Activated T-cell treated with anti-CD3 and anti-CD28 coated beads for 4 hours (primary cell): Measurements from ENCODE around the gene CCDC6.
"Not testable (repeated sequence)": the region's sequence is repeated elsewhere in the genome, so short reads cannot be mapped to it uniquely, and the experiment has no call there.

Experiments used
- DNase-seq: peaks from one replicate; pipeline ENCODE4 v3.0.0-alpha.2; 2020

CCDC6 gene

GRCh38 chr10:59879363-59879913 lies 26.9 kb downstream of the CCDC6 start:
- DNase-seq, result no peak

- no peak for DNase-seq
These were observed 27.4 kb downstream of the CCDC6 start for GRCh38 chr10:59878915-59879314.

DNA sequence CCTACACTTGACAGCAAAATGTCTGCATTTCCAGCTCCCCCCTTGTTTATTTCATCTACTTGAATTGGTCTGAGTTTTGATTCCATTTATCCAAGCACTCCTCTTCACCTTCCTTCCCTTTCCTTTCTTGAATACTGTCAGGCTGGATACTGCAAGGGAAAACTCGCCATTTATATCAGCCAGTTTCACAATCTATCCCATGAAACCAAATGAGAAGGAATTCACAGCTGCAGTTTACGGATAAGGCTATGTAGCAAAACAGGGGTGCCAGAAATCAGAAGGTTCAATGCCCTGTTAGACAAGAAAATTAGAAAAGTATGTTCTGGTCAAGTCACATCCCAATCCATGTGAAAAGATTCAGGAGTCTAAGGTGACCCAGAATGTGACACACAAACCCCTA lies 28.1 kb downstream of the CCDC6 start:
- DNase-seq, result no peak

- DNase-seq, result no peak
These were observed 29.1 kb downstream of the CCDC6 start for GRCh38 chr10:59877191-59877671.

- no peak for DNase-seq
These were observed 29.7 kb downstream of the CCDC6 start for GRCh38 chr10:59876695-59877094.

DNA sequence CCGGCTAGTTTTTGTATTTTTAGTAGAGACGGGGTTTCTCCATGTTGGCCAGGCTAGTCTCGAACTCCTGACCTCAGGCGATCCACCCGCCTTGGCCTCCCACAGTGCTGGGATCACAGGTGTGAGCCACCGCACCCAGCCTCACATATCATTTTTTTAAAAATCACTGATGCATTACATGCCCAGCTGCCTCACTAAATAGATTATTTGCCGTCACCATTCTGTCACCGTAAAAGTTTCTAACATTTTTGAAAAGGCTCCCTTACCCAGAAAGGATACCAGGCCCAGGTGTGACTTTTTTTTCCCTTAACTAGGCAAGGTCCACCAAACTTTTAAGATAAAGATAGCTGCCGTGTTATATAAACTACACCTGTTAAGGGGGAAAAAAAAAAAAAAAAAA lies 30.1 kb downstream of the CCDC6 start:
- not testable (repeated sequence) for DNase-seq

- DNase-seq, result no peak
These were observed 32.5 kb downstream of the CCDC6 start for GRCh38 chr10:59873896-59874295.

DNA sequence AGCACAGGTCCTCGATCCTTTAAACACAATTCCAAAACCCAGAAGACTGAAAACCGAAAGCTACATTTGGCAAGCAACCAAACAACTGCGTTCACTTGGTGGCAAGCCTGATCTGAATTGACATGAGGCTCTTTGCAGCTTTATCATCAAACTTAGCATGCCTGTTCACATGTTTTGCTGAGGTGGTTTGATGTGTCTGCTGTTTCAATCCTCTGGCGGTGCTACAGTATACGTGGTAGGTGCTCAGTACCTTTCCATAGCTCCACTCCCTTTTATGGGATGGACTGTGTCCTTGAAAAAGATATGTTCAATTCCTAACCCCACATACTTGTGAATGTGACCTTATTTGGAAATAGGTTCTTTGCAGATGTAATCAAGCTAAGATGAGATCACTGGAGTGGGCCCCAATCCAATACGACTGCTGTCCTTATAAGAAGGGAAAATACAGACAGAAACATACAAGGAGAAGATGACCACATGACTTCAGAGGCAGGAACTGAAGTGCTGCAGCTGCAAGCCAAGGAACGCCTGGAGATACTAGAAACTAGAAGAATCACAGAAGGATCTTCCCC lies 33.4 kb downstream of the CCDC6 start:
- DNase-seq, result no peak

DNA sequence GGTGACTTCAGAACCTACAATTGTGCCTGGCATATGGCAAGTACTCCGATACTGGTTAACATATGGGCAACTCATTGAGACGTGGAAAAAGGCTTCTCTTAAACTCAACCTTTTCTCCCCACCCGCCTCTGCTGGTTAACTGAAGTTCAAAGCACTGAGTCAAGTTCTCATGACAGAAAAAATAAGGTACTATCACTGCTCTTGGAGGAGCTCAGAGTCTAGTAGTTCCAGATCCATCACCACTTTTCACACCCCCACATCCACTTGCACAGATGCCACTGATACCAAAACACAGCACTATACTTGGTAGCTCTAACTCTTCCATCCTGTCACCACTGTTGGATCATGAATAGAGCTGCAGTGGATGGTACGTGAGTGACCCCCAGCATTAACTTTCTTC lies 36.2 kb downstream of the CCDC6 start:
- no peak for DNase-seq

- no peak for DNase-seq
These were observed 36.8 kb downstream of the CCDC6 start for GRCh38 chr10:59869594-59869940.

- no peak for DNase-seq
These were observed 37.4 kb downstream of the CCDC6 start for GRCh38 chr10:59868696-59869593.

DNA sequence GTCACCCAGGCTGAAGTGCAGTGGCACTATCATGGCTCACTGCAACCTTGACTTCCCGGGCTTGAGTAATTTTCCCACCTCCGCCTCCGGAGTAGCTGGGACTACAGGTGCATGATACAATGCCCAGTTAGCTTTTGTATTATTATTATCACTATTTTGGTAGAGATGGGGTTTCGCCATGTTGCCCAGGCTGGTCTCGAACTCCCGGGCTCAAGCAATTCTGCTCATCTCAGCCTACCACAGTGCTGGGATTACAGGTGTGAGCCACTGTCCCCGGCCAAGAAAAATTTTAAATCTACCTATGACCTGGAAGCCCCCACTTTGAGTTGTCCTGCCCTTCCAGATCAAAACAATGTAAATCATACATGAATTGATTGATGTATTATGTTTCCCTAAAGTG lies 38.8 kb downstream of the CCDC6 start:
- DNase-seq, result no peak

GRCh38 chr10:59865101-59865500 lies 41.3 kb downstream of the CCDC6 start:
- DNase-seq, result no peak

GRCh38 chr10:59864141-59864962 lies 42.0 kb downstream of the CCDC6 start:
- DNase-seq, result no peak

DNA sequence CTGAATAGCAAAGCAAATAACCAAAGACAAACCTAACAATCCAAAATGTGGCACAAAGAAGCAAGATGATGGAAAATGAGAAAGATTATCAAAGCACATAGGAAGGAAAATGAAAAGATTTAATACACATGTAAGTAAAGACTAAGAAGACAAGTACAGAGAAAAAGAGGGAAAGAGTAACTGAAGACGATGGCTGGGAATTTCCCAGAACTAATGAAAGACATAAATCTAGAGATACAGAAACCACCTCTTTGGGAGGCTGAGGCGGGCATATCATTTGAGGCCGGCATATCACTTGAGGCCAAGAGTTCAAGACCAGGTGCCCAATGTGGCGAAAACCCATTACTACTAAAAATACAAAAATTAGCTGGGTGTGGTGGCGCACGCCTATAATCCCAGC lies 46.8 kb downstream of the CCDC6 start:
- no peak for DNase-seq

DNA sequence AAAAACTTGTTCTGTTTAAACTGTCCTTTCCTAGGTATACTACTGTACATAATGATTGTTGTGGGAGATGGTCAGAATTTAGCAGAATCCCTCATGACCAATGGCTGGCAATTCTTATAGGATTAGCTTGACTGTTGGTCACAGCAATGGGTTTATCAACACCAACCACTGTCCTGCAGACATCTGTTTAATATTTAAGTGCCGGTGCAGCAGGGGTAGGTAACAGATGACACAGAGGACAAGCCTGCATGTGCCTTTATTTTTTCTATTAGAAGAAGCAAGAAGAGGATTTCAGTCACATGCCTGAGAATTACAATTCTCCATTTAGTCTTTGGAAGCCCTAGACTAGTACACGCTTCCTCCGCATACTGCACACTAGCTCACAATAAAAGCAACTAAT lies 48.4 kb downstream of the CCDC6 start:
- no peak for DNase-seq

- no peak for DNase-seq
These were observed 49.3 kb downstream of the CCDC6 start for GRCh38 chr10:59857049-59857448.

DNA sequence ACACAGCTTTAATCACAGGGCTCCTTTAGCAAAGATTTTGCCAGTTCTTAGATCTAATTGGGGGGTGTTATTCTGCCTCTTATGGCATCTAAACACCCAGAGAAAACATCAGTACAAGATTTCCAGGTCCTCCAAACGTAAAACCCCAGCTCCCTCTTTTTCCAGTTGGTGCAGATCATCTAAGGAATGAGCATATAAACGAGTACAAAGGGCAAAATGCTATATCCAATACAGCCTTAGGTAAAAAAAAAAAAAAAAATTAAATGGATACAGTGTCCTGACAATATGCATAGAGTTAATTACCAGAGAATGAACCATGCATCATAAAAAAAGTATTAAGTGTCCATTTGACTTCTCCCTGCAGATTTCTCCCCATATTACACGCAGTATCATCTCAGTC lies 50.3 kb downstream of the CCDC6 start:
- no peak for DNase-seq

GRCh38 chr10:59854571-59854970 lies 51.8 kb downstream of the CCDC6 start:
- no peak for DNase-seq

- DNase-seq, result no peak
These were observed 53.7 kb downstream of the CCDC6 start for GRCh38 chr10:59852670-59853069.

DNA sequence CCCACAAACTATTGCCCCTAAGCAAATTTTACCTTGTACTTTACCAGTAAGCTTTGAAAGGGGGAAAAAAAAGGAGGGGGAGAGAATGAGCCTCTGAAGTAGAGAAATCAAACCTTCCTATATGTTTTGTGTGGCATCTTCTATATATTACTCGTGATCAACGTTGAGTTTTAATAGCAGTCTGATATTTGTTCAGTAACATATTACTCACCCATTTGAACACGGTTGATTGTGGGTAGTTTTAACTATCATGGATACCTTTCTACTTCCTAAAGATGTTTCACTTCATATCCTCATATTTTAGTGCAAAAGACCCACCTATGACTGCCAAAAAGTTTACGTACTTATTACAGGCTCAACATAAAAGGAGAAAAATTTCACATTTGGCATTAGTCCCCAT lies 54.5 kb downstream of the CCDC6 start:
- DNase-seq, result no peak

DNA sequence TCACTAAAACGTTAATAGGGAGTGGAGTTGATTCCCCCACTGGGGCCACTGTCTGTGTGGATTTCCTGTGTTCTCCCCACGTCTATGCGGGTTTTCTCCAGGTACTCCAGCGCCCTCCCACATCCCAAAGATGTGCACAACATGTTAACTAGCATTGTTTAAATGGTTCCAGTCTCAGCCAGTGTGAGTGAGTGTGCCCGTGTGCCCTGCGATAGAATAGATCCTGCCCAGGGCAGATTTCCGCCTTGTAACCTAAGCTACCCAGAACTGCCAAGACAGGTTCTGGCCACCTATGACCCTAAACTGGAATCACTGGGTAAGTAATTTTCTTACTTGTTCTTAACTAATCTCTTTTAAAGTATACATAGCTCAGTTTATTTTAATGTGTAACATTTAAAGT lies 58.5 kb downstream of the CCDC6 start:
- DNase-seq, result no peak

- DNase-seq, result no peak
These were observed 59.0 kb downstream of the CCDC6 start for GRCh38 chr10:59847326-59847725.
